Measurements from ENCODE around the gene ARHGAP26.

ARHGAP26 gene

GRCh38 chr5:143101121-143101520 is 330.9 kb downstream of the ARHGAP26 start:
- H3K27me3 ChIP-seq = no peaks in the 10 kb centered on the region
- peaks cover 0 to 3% (median 0%) of the 10 kb centered on the region in 4 donors for H3K4me1 ChIP-seq
- no peaks in the 10 kb centered on the region for H3K9me3 ChIP-seq
- H3K27ac ChIP-seq = no peak overlapping the region
- intact Hi-C loops (cut with DNase I; ENCODE audit: low total_unique reads) = loop anchor here (10.0 kb wide), 1 partner anchor 724 kb away; no protein-coding TSS in a partner anchor
- H3K36me3 ChIP-seq = no peaks in the 10 kb centered on the region
- TF ChIP-seq CTCF (IDR thresholded peaks at IDR 0.05) = no peak
- H3K4me3 ChIP-seq = no peak overlapping the region
- no peak for DNase-seq

GRCh38 chr5:143101725-143102386 is 331.7 kb downstream of the ARHGAP26 start:
- Histone ChIP-seq H3K4me1 (peaks cover 0 to 3% (median 0%) of the 10 kb centered on the region in 4 donors), H3K27ac (no peak overlapping the region), H3K27me3 (no peaks in the 10 kb centered on the region), H3K9me3 (no peaks in the 10 kb centered on the region), H3K36me3 (no peaks in the 10 kb centered on the region), H3K4me3 (no peak overlapping the region)
- no peak for DNase-seq
- no peak for TF ChIP-seq CTCF (IDR thresholded peaks at IDR 0.05)
- intact Hi-C loops (cut with DNase I; ENCODE audit: low total_unique reads) = loop anchor here (10.0 kb wide), 1 partner anchor 723 kb away; no protein-coding TSS in a partner anchor

- H3K4me3 ChIP-seq = no peak overlapping the region
- TF ChIP-seq CTCF (IDR thresholded peaks at IDR 0.05) = no peak
- no peaks in the 10 kb centered on the region for H3K9me3 ChIP-seq
- intact Hi-C loops (cut with DNase I; ENCODE audit: low total_unique reads) = loop anchor here (10.0 kb wide), 1 partner anchor 722 kb away; no protein-coding TSS in a partner anchor
- no peaks in the 10 kb centered on the region for H3K36me3 ChIP-seq
- no peaks in the 10 kb centered on the region for H3K27me3 ChIP-seq
- no peak for DNase-seq
- H3K27ac ChIP-seq = no peak overlapping the region
- H3K4me1 ChIP-seq = peaks cover 0 to 8% (median 0%) of the 10 kb centered on the region in 4 donors
Observed at GRCh38 chr5:143102411-143102810, 332.2 kb downstream of the ARHGAP26 start.

GRCh38 chr5:143105216-143105905 is 335.2 kb downstream of the ARHGAP26 start:
- no peak overlapping the region for H3K4me3 ChIP-seq
- no peaks in the 10 kb centered on the region for H3K9me3 ChIP-seq
- H3K4me1 ChIP-seq = peaks cover 0 to 32% (median 7%) of the 10 kb centered on the region in 4 donors
- no peak for DNase-seq
- no peak for TF ChIP-seq CTCF (IDR thresholded peaks at IDR 0.05)
- intact Hi-C loops (cut with DNase I; ENCODE audit: low total_unique reads) = loop anchor here (10.0 kb wide), 1 partner anchor 719 kb away; no protein-coding TSS in a partner anchor
- no peaks in the 10 kb centered on the region for H3K27me3 ChIP-seq
- H3K27ac ChIP-seq = no peak overlapping the region
- no peaks in the 10 kb centered on the region for H3K36me3 ChIP-seq

GRCh38 chr5:143106174-143106573 is 336.0 kb downstream of the ARHGAP26 start:
- DNase-seq = no peak
- H3K9me3 ChIP-seq = no peaks in the 10 kb centered on the region
- intact Hi-C loops (cut with DNase I; ENCODE audit: low total_unique reads) = loop anchor here (10.0 kb wide), 1 partner anchor 719 kb away; no protein-coding TSS in a partner anchor
- H3K27ac ChIP-seq = no peak overlapping the region
- no peaks in the 10 kb centered on the region for H3K36me3 ChIP-seq
- TF ChIP-seq CTCF (IDR thresholded peaks at IDR 0.05) = peak in 1 of 2 experiments; percentile 15
- H3K4me3 ChIP-seq = no peak overlapping the region
- peaks cover 0 to 40% (median 13%) of the 10 kb centered on the region in 4 donors for H3K4me1 ChIP-seq
- no peaks in the 10 kb centered on the region for H3K27me3 ChIP-seq
